CD4-positive, alpha-beta T cell treated with Interleukin-15 for 1 hour (primary cell): ENCODE measurements around the gene TRAF3.
"Not testable (repeated sequence)": the region's sequence is repeated elsewhere in the genome, so short reads cannot be mapped to it uniquely, and the experiment has no call there.

Experiments used
- DNase-seq: peaks from one replicate; pipeline ENCODE4 v3.0.0-alpha.2; 2020

TRAF3 gene

GRCh38 chr14:102809870-102810269, 32.6 kb downstream of the TRAF3 start:
- DNase-seq: no peak

DNA sequence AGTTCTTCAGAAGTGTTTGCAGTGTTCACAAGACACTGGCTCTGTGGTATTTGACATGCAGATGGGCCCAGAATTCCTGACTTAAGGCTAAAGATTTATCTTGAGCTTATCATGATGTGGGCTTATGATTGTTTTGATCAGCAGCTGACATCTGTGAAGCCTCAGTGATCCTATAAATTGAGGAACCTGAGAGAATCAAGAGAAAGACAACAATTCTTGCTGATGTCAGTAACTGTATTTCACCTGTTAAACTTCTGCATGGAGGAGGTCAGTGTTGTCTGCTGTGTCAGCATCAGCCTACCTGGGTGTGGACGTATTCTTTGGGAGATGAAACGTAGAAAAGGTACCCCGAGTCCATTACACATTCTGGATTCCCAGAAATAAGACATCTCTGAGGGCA, 33.3 kb downstream of the TRAF3 start:
- DNase-seq: no peak

DNA sequence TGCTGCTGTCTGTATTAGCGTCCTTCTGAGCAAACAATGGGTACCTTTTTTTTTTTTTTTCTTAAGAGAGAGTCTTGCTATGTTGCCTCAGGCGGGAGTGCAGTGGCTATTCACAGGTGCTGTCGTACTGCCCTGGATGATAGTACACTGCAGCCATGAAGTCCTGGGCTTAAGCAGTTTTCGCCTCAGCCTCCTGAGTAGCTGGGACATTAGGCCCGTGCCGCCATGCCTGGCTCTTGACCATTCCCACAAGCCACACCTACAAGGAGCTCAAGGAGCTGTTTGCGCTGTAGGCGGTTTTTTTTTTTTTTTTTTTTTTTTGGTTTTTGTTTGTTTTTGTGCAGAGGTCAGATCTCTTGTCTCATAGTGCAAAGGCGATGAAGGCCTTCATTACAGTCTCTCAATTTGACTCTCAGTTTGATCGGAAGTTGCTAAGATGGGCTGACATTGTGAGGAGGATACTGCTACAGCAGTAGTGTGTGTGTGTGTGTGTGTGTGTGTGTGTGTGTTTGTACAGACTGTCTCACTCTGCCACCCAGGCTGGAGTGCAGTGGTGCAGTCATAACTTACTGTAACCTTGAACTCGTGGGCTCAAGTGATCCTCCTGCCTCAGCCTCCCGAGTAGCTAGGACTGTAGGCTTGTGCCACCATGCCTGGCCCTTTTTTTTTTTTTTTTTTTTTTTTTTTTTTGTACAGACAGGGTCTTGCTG, 34.2 kb downstream of the TRAF3 start:
- no peak for DNase-seq

- no peak for DNase-seq
These were observed 34.7 kb downstream of the TRAF3 start for GRCh38 chr14:102811971-102812370.

GRCh38 chr14:102813691-102814090, 36.4 kb downstream of the TRAF3 start:
- DNase-seq: no peak

DNA sequence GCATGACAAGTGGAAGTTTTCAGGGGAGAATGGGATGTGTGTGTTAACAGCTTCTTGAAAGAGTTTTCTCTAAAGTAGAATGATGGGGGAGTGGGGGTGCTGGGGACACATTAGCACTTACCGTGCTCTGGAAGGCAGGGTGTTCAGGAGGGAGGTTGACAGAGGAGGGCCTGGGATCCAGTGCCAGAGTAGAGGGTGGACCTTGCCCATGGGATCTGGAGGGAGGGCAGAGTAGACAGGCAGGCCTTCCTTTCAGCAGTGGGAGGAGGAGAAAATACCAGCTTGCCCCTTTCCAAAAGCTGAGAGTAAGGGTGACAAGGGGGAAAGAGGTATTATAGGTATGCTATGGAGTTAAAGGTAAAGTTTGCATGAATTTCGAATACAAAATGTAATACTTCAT, 40.1 kb downstream of the TRAF3 start:
- no peak for DNase-seq

- DNase-seq: no peak
These were observed 41.0 kb downstream of the TRAF3 start for GRCh38 chr14:102817942-102818940.

DNA sequence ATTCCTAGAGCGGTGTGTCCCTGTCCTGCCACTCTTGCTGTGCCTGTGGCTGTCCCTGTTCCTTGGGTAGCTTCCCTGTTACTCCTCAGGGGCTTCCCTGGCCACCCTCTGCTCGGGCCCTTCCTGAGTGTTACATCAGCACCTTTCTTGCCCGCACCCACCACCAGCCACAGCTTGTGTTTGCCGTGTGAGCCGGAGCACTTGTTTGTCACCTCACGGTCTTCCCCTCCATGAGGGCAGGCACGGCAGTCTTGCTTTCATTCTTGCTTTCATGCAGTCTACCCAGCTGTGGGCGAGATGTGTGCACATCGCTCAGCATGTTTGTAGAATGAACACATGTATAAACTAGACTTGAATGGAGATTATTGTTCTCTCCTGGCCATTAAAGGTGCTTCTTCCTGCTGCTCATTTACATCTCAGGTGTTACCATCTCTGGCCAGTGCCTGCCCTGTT, 42.0 kb downstream of the TRAF3 start:
- DNase-seq: peak; percentile 35

GRCh38 chr14:102819747-102820330, 42.6 kb downstream of the TRAF3 start:
- no peak for DNase-seq

GRCh38 chr14:102821252-102821651, 44.0 kb downstream of the TRAF3 start:
- no peak for DNase-seq

- DNase-seq: no peak
These were observed 45.1 kb downstream of the TRAF3 start for GRCh38 chr14:102822311-102822863.

DNA sequence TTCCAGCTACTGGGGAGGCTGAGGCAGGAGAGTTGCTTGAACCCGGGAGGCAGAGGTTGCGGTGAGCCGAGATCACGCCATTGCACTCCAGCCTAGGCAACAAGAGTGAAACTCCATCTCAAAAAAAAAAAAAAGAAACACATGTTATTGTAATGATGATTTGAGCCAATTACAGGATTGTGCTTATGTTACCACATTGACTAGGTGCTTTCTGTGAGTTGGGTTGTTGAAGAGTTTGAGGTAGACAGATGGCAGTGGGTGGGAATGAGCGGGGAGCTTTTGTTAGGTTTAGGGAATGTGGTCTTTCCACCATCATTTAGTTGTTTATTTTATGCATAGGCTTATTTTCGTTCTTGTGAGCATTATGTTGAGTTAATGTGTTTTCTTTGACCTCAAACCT, 45.6 kb downstream of the TRAF3 start:
- not testable (repeated sequence) for DNase-seq

DNA sequence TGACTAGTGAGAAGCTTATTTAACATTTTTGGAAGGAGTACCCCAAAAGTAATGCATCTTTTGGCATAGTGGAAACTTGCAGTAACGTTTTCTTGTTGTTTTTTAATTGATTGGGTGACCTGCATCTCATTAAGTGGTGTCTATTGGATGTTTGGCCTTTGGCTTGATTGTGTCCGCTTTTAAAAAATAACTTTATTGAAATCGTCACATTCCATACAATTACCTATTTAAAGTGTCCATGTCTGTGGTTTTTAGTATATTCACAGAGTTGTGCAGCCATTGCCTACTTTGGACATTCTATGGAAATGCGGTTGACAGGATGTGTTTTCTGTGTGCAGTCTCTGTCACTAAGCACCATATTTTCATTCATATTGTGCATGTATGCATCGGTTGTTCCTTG, 46.3 kb downstream of the TRAF3 start:
- DNase-seq: no peak

DNA sequence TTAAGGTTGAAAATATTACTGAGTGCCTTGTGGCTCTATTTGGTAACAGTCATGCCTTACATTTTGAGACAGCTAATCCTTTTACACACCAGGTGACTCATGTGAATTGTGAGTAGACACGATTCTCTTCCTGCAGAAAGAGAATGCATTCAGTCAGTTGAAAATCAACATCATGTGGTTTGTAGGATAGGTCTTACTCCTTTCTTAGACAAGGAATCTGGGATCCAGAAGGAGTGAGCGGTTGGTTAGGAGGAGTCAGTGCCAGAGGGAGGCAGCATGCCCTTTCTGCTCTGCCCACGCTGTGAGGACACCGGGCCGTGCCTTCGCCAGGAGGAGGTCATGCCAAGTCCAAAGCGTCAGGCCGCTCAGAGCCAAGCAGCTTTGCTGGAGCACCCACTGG, 47.6 kb downstream of the TRAF3 start:
- DNase-seq: no peak

DNA sequence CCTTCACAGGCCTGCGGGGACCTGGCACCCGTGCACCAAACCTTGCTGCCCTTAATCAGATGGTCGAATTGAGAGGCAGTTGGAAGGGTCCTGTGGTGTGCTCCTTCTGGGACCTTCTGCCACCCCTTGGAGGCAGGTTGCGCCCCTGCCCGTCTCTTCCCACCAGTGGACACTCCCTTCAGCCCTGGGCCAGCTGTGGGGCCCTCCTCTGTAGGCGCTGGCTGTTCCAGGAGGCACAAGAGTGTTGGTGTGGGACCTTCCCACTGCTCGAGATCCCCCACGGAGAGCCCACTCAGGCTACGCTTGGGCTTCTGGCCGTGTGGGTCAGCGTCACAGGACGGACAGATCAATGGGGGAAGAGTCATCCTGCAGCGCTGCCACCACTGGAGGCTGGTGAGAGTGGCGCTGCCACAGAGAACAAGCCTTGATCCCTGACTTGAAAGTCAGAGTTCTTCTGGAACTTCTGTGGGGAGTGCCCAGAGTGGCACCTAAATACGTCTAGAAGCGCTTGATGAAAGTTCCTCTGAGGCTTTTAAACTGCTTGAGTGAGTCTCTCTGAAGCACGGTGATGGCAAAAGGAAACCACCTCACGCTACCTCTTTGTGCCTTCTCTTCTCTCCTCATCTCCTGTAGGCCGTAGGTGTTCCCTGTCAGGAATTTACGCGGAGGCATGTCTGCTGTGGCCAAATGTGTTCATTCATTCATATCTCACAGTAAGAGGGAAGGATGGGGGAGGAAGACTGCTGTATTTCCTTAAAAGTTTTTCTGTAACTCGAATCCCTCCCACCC, 48.3 kb downstream of the TRAF3 start:
- no peak for DNase-seq

DNA sequence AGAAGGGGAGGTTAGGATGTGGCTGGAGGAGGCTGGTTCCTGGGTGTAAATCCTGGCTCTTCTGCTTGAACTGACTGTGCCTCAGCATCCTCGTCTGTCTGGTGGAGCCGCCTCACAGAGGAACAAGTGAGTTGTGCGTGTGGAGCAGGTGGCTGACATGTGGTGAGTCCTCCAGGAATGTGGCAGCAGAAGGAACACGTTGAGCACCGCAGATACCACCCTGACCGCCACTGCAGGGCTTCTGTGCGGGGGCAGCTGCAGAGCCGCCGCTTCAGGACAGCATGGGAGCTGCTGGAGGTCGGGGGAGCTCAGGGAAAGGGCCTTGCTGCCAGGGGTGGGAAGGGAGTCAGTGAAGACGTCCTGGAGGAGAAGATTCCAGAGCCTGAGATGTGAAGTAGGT, 48.9 kb downstream of the TRAF3 start:
- DNase-seq: no peak

DNA sequence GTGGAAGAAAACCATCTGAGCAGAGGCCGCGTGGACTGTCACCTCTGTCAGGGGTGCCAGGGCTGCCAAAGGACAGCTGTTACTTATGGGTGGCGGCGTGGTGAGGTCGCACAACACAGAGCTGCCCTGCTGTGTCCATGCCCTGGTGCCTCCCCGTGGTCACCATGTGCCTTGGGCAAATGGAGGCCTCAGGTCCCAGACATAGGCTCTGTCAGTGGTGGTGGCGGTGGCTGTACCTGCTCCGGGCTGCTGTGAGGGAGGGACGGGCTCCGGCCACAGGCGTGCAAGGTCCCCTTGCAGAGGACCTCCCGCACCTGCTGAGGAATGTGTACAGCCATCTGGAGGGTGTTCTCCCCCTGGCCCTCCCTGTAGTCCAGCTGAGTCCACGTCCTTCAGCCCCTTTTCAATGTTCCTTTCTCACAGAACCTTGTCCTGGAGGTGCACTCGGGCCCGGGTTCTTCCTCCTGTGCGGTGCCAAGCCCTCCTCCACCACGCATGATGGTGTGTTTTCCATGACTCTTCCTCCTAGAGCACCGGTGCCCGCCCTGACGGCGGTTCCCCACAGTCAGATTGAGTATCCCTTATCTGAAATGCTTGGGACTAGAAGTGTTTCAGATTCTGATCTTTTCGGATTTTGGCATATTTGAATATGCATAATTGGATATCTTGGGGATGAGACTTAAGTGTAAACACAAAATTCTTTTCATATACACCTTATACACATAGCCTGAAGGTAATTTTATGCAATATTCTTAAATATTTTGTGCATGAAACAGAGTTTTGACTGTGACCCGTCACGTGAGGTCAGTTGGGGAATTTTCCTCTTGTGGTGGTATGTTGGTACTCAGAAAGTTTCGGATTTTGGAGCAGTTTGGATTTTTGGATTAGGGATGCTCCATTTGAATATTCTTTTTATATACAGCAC, 49.8 kb downstream of the TRAF3 start:
- no peak for DNase-seq

- DNase-seq: no peak
These were observed 50.5 kb downstream of the TRAF3 start for GRCh38 chr14:102827716-102828115.

- no peak for DNase-seq
These were observed 50.9 kb downstream of the TRAF3 start for GRCh38 chr14:102828151-102828550.

GRCh38 chr14:102829016-102829548, 51.8 kb downstream of the TRAF3 start:
- DNase-seq: no peak

DNA sequence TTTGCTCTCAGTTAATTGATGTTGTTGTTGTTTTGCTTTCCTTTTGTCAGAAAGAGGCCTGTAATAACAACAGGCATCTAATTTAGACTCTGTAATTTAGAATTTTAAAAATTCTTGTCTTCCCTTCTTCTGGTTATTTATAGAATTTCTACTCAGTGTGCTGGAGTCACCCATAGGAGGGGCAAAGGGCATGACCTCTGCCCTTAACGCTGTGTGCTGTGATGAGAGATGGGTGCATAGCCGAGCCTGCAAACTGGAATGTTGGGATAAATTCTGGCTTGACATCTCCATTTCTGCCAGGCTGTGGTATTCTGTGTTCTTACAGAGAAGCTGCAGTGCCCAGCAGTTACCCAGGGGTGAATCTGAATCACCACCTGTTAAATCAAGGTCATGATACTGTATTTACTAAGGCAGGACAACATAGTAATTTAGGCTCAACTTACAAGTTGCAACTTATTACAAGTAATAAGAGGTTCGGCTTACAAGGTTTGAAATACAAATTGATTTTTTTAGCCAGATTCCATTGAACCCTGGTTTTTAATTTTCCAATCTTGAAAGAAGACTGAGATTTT, 53.3 kb downstream of the TRAF3 start:
- no peak for DNase-seq
